GM18498 (cell line): ENCODE results near the gene ALLC.
"Not testable (repeated sequence)": the region's sequence is repeated elsewhere in the genome, so short reads cannot be mapped to it uniquely, and the experiment has no call there.

Source experiments
- ATAC-seq: cut with Tn5 transposase; IDR thresholded peaks from one replicate; pipeline ENCODE4 v1.9.1; 2021; ENCODE audit warnings: mild to moderate bottlenecking, moderate library complexity; ENCODE audit not compliant: unreplicated experiment

ALLC gene

GRCh38 chr2:3657881-3658280 is at the start of gene ALLC:
ALLC (plus strand) TSS chr2:3658200; CDS start chr2:3671158, 12,958 bp downstream.
- ATAC-seq: no peak

GRCh38 chr2:3608373-3609278 is 49.4 kb upstream of the ALLC start:
- ATAC-seq: peak; percentile 28

GRCh38 chr2:3609279-3609673 is 48.7 kb upstream of the ALLC start:
- peak; percentile 55 for ATAC-seq

GRCh38 chr2:3610415-3610814 is 47.6 kb upstream of the ALLC start:
- no peak for ATAC-seq

GRCh38 chr2:3610881-3611505 is 47.0 kb upstream of the ALLC start:
- ATAC-seq: no peak

- no peak for ATAC-seq
These were observed 46.4 kb upstream of the ALLC start for GRCh38 chr2:3611589-3611988.

GRCh38 chr2:3612639-3613523 is 45.1 kb upstream of the ALLC start:
- ATAC-seq: no peak

GRCh38 chr2:3613524-3613905 is 44.5 kb upstream of the ALLC start:
- no peak for ATAC-seq

GRCh38 chr2:3614743-3615142 is 43.3 kb upstream of the ALLC start:
- not testable (repeated sequence) for ATAC-seq

- ATAC-seq: not testable (repeated sequence)
These were observed 42.3 kb upstream of the ALLC start for GRCh38 chr2:3615541-3616200.

- ATAC-seq: not testable (repeated sequence)
These were observed 41.4 kb upstream of the ALLC start for GRCh38 chr2:3616435-3617197.

GRCh38 chr2:3617198-3617890 is 40.7 kb upstream of the ALLC start:
- no peak for ATAC-seq

GRCh38 chr2:3618367-3618766 is 39.6 kb upstream of the ALLC start:
- ATAC-seq: no peak

- ATAC-seq: no peak
These were observed 39.0 kb upstream of the ALLC start for GRCh38 chr2:3619033-3619432.

GRCh38 chr2:3619661-3620060 is 38.3 kb upstream of the ALLC start:
- not testable (repeated sequence) for ATAC-seq

GRCh38 chr2:3620834-3621233 is 37.2 kb upstream of the ALLC start:
- no peak for ATAC-seq

- ATAC-seq: no peak
These were observed 35.0 kb upstream of the ALLC start for GRCh38 chr2:3622967-3623366.

GRCh38 chr2:3624059-3624794 is 33.8 kb upstream of the ALLC start:
- ATAC-seq: peak; percentile 85

GRCh38 chr2:3625186-3625585 is 32.8 kb upstream of the ALLC start:
- ATAC-seq: no peak
